NB4 (cell line): Measurements from ENCODE around the gene C2CD4A.

Source experiments
- DNase-seq: peaks from one replicate; pipeline ENCODE4 v3.0.0; 2010; ENCODE audit warnings: low read depth
- H3K4me3 ChIP-seq: one replicate; pipeline ENCODE4 v1.5.1; 2011; ENCODE audit warnings: mild to moderate bottlenecking, low read depth, low read length, moderate library complexity
- CTCF ChIP-seq: IDR thresholded peaks from one replicate; pipeline ENCODE4 v1.5.1; 2012; ENCODE audit warnings: low read depth, low read length
- MAX ChIP-seq: IDR thresholded peaks from 2 replicates; pipeline ENCODE4 v1.6.1; 2011; ENCODE audit warnings: low read depth, low read length
- MYC ChIP-seq: IDR thresholded peaks from 2 replicates; pipeline ENCODE4 v1.6.1; 2011; ENCODE audit warnings: low read depth, low read length
- POLR2A ChIP-seq: IDR thresholded peaks from 2 replicates; pipeline ENCODE4 v1.6.1; 2011; ENCODE audit warnings: mild to moderate bottlenecking; ENCODE audit not compliant: insufficient read length; ENCODE audit errors: extremely low read depth

Gene C2CD4A

GRCh38 chr15:62119227-62119864, 52.6 kb downstream of the C2CD4A start:
- DNase-seq = peak; percentile 72
- H3K4me3 ChIP-seq = no peak overlapping the region
- TF ChIP-seq MAX (no peak), MYC (0 out of 2 replicates have a peak, but pooled peaks have one; percentile 51), CTCF (no peak), POLR2A (no peak)

GRCh38 chr15:62119874-62120273, 53.1 kb downstream of the C2CD4A start:
- TF ChIP-seq MAX = no peak
- no peak for DNase-seq
- H3K4me3 ChIP-seq = no peak overlapping the region
